Esophagus muscularis mucosa (tissue), 4 donors: Measurements from ENCODE around the gene RASSF3. TPM values are rescaled to one million over a fixed set of nuclear protein-coding genes. Genes with fewer than 3 reads are reported as not detected.
A peak's percentile ranks its signal among the peaks of the same experiment; 100 is the strongest.

Source experiments
- DNase-seq: peaks from one replicate; pipeline ENCODE4 v3.0.0-alpha.2; 2017; ENCODE audit errors: extremely low spot score
- H3K27ac ChIP-seq, 4 donors: fragments of 200-600 bp; sonication (generic); replicated peaks in 1 of 4; 1 replicate in 3 of 4; 2 replicates in 1 of 4; pipeline ENCODE4 v1.5.1; 2016 to 2019; ENCODE audit warnings: mild to moderate bottlenecking in 1 of 4
- H3K27me3 ChIP-seq, 4 donors: fragments of 200-600 bp; sonication (generic); one replicate each; pipeline versions ENCODE4 v1.5.1 to v1.6.0; 2016 to 2019
- H3K36me3 ChIP-seq, 4 donors: fragments of 200-600 bp; sonication (generic); one replicate each; pipeline ENCODE4 v1.5.1; 2016 to 2019
- H3K4me1 ChIP-seq, 4 donors: fragments of 200-600 bp; sonication (generic); one replicate each; pipeline ENCODE4 v1.5.1; 2016 to 2019
- H3K4me3 ChIP-seq, 4 donors: fragments of 200-600 bp; sonication (generic); 1 replicate in 2 of 4; 2 replicates in 2 of 4; pipeline ENCODE4 v1.5.1; 2016 to 2019; ENCODE audit warnings: mild to moderate bottlenecking in 4 of 4, moderate library complexity in 1 of 4
- H3K9me3 ChIP-seq, 4 donors: fragments of 200-600 bp; sonication (generic); 1 replicate in 3 of 4; 2 replicates in 1 of 4; pipeline ENCODE4 v1.5.1; 2016 to 2019
- EP300 ChIP-seq: sonication (generic); formaldehyde crosslinking; IDR thresholded peaks from one replicate; pipeline ENCODE4 v1.6.1; 2017; ENCODE audit warnings: antibody characterized with exemption
- POLR2A ChIP-seq: fragments of 450-650 bp; IDR thresholded peaks from one replicate; pipeline ENCODE4 v1.6.1; 2017; ENCODE audit warnings: antibody characterized with exemption, moderate library complexity, mild to moderate bottlenecking, low read depth
- POLR2AphosphoS5 ChIP-seq, 2 donors: sonication (generic); formaldehyde crosslinking; IDR thresholded peaks; one replicate each; pipeline ENCODE4 v1.6.1; 2017; ENCODE audit warnings: antibody characterized with exemption in 2 of 2
- WGBS: methylation state at CpG from one replicate; pipeline ENCODE4 v1.1.5; 2018; 5-methylcytosine and 5-hydroxymethylcytosine counted together
- intact Hi-C: fragments of 100-400 bp; cut with DNase I; formaldehyde crosslinking; loops from one replicate; pipeline ENCODE4 v1.15.1; 2023
- total RNA-seq, 4 donors: library from RNA; depleted of rRNA; stranded (reverse); fragments of >200 nt; gene quantifications; one replicate each; pipeline versions ENCODE4 v1.1.0 to v1.2.1, GENCODE V29; 2016
- TF ChIP-seq, protein P1 (sequence below), 3 experiments: fragments of 200-600 bp in 2 of 3; fragments of 450-650 bp in 1 of 3; sonication (generic) in 2 of 3; IDR thresholded peaks; one replicate each; pipeline ENCODE4 v1.5.1; 2017 to 2019; ENCODE audit warnings: antibody characterized with exemption in 3 of 3, mild to moderate bottlenecking in 2 of 3, moderate library complexity in 1 of 3

RASSF3 gene
- total RNA-seq, 4 donors from 2014 or later: 124 to 299 (median 229) TPM

- Histone ChIP-seq H3K4me3 (no peak overlapping the region), H3K27ac (peak overlapping the region; percentile 60 to 85 (median 83)), H3K9me3 (no peaks in the 10 kb centered on the region), H3K36me3 (no peaks in the 10 kb centered on the region), H3K27me3 (no peaks in the 10 kb centered on the region), H3K4me1 (peaks cover 80 to 97% (median 90%) of the 10 kb centered on the region in 4 donors)
- 92% methylated on average over 2 of the region's 2 CpGs for WGBS
- intact Hi-C loops: no loop called here
- no peak for DNase-seq
- TF ChIP-seq POLR2AphosphoS5 (IDR thresholded peaks at IDR 0.05): no peak
- TF ChIP-seq, protein P1, sequence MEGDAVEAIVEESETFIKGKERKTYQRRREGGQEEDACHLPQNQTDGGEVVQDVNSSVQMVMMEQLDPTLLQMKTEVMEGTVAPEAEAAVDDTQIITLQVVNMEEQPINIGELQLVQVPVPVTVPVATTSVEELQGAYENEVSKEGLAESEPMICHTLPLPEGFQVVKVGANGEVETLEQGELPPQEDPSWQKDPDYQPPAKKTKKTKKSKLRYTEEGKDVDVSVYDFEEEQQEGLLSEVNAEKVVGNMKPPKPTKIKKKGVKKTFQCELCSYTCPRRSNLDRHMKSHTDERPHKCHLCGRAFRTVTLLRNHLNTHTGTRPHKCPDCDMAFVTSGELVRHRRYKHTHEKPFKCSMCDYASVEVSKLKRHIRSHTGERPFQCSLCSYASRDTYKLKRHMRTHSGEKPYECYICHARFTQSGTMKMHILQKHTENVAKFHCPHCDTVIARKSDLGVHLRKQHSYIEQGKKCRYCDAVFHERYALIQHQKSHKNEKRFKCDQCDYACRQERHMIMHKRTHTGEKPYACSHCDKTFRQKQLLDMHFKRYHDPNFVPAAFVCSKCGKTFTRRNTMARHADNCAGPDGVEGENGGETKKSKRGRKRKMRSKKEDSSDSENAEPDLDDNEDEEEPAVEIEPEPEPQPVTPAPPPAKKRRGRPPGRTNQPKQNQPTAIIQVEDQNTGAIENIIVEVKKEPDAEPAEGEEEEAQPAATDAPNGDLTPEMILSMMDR (IDR thresholded peaks at IDR 0.05): no peak
- no peak for TF ChIP-seq POLR2A
- TF ChIP-seq EP300: no peak
Measured at GRCh38 chr12:64667793-64668192, 57.5 kb downstream of the RASSF3 start.

DNA sequence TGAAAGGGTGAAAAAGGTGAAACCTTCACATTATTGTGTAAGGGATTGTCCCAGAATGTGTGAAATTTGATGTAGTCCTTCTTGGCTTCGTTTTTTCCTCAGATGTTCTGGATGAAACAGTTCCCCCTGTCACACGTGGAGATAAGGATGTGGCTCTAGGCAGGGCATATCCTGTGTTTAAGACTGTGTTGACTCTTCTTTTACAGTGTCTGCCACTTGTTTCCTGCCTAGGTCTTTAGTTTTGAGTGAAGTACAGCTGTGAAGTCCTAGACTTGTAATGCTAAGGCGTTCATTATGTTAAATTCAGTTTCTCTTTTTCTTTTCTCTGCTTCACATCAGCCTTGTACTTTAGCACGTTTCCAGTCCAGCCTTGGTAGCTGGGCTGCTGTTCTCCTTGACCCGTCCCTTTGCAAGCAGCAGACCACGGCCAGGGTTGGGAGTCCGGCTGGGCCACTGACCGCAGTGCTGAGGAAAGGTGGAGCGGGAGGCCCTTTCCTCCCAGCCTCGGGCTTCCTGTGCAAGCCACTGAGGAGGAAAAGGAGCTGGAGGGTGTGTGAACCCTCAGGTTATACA, 59.1 kb downstream of the RASSF3 start:
- no peaks in the 10 kb centered on the region for H3K27me3 ChIP-seq
- H3K4me1 ChIP-seq: peaks cover 90 to 100% (median 98%) of the 10 kb centered on the region in 4 donors
- no peaks in the 10 kb centered on the region for H3K9me3 ChIP-seq
- H3K27ac ChIP-seq: peak overlapping the region; percentile 82 to 85 (median 83)
- intact Hi-C loops: no loop called here
- DNase-seq: no peak
- peak overlapping the region in 3 of 4 donors; percentile 14 to 32 (median 21) for H3K4me3 ChIP-seq
- TF ChIP-seq EP300: no peak
- TF ChIP-seq POLR2AphosphoS5 (IDR thresholded peaks at IDR 0.05): peak in 1 of 2 donors; percentile 21
- TF ChIP-seq, protein P1 (IDR thresholded peaks at IDR 0.05): no peak
- no peak for TF ChIP-seq POLR2A
- WGBS: 9% methylated on average over 10 of the region's 10 CpGs
- no peaks in the 10 kb centered on the region for H3K36me3 ChIP-seq

DNA sequence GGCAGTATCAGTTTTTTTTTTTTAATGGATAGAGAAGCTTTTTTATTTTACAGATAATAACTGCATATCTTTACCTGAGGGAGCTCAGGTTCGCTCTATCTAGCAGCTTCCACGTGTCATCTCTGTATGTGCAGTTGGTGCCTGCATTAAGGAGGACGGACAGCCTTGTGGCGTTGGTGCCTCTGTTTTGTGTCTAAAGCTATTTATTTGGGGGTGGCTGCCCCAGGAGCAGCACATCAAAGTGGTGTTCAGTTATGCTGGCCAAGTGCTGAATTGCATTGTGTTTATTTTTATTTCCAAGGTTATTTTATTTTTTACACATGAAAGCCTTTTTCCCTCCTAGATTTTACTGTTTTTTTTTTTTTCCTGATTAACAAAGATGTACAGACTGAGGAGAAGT, 59.7 kb downstream of the RASSF3 start:
- Histone ChIP-seq H3K27ac (peak overlapping the region; percentile 82 to 85 (median 83)), H3K4me3 (peak overlapping the region in 1 of 4 donors; percentile 14)

GRCh38 chr12:64670919-64671639, 60.8 kb downstream of the RASSF3 start:
- no peaks in the 10 kb centered on the region for H3K36me3 ChIP-seq
- no peak overlapping the region for H3K4me3 ChIP-seq
- peaks cover 92 to 100% (median 100%) of the 10 kb centered on the region in 4 donors for H3K4me1 ChIP-seq
- intact Hi-C loops: no loop called here
- peak overlapping the region; percentile 82 to 85 (median 83) for H3K27ac ChIP-seq
- DNase-seq: no peak
- 68% methylated on average over 8 of the region's 8 CpGs for WGBS
- H3K9me3 ChIP-seq: no peaks in the 10 kb centered on the region
- TF ChIP-seq POLR2A: no peak
- TF ChIP-seq POLR2AphosphoS5 (IDR thresholded peaks at IDR 0.05): peak; percentile 74 to 80
- TF ChIP-seq, protein P1 (IDR thresholded peaks at IDR 0.05): no peak
- no peak for TF ChIP-seq EP300
- no peaks in the 10 kb centered on the region for H3K27me3 ChIP-seq

More for the DNA sequence above, 59.7 kb downstream of the RASSF3 start:
- intact Hi-C loops: no loop called here
- TF ChIP-seq, protein P1 (IDR thresholded peaks at IDR 0.05): peak in 1 of 3 experiments; percentile 7
- TF ChIP-seq POLR2A (no peak), POLR2AphosphoS5 (IDR thresholded peaks at IDR 0.05) (no peak)
- Histone ChIP-seq H3K4me1 (peaks cover 95 to 100% (median 100%) of the 10 kb centered on the region in 4 donors), H3K36me3 (no peaks in the 10 kb centered on the region), H3K27me3 (no peaks in the 10 kb centered on the region), H3K9me3 (no peaks in the 10 kb centered on the region)
- no peak for DNase-seq
- WGBS: 45% methylated on average over 4 of the region's 4 CpGs
